K562 (cell line): ENCODE data around the gene SFMBT2. TPM values are rescaled to one million over a fixed set of nuclear protein-coding genes. Genes with fewer than 3 reads are reported as not detected.

Experiments
- ATAC-seq: fragments of 200-7000 bp; cut with Tn5 transposase; 3 replicates; pipeline ENCODE4 v1.9.1; 2020; ENCODE audit warnings: moderate library complexity
- BruUV-seq: library from RNA; stranded (reverse); fragments of 400-500 nt; replicated peaks from 2 replicates; lab custom pipeline; 2021; lab: Mats Ljungman, UMichigan
- CTCF ChIA-PET: fragments of 300-600 bp; formaldehyde crosslinking; extraction: SDS; loops from one replicate; lab custom pipeline; 2021; ENCODE audit warnings: low intra/inter-chr PET ratio; lab: Yijun Ruan, JAX
- POLR2A ChIA-PET: fragments of 300-600, 350-650 bp; sonication (Branson Sonifier 250); formaldehyde crosslinking; extraction: SDS; loops from one replicate; lab custom pipeline; 2021; ENCODE audit warnings: antibody characterized with exemption, inconsistent platforms; lab: Yijun Ruan, JAX
- DNase-seq, 4 experiments: peaks; one replicate each; pipeline versions ENCODE4 v3.0.0 to v3.0.0-alpha.2; 2011 to 2018; ENCODE audit warnings: low spot score in 3 of 4, mixed read lengths in 3 of 4; ENCODE audit errors: extremely low read depth in 1 of 4
- FAIRE-seq: peaks from 2 replicates; lab custom pipeline; 2011; peaks lifted over from hg19 to GRCh38; lab: Jason Lieb, UNC
- H2AFZ ChIP-seq: 2 replicates; pipeline ENCODE4 v1.6.0; 2011; ENCODE audit warnings: low read depth, low read length, control low read depth, inconsistent platforms
- H3K27ac ChIP-seq: fragments of 200-600 bp; 3 replicates; pipeline ENCODE4 v1.8.0; 2011; ENCODE audit warnings: low read depth, mild to moderate bottlenecking, control low read depth, inconsistent platforms, low read length, moderate library complexity, mixed read lengths; ENCODE audit errors: extremely low read depth
- H3K27me3 ChIP-seq, 2 experiments: fragments of 300-600 bp in 1 of 2; 2 replicates in 1 of 2; 3 replicates in 1 of 2; pipeline versions ENCODE4 v1.6.0 to v1.8.0; 2011; ENCODE audit warnings: inconsistent platforms in 2 of 2, low read length in 2 of 2, mild to moderate bottlenecking in 1 of 2, mixed read lengths in 1 of 2, moderate library complexity in 1 of 2; ENCODE audit not compliant: control insufficient read depth in 2 of 2, insufficient read depth in 2 of 2
- H3K36me3 ChIP-seq: fragments of 300-600 bp; 3 replicates; pipeline ENCODE4 v1.8.0; 2011; ENCODE audit warnings: mild to moderate bottlenecking, low read length, inconsistent platforms; ENCODE audit not compliant: control insufficient read depth, insufficient read depth
- H3K4me1 ChIP-seq, 2 experiments: fragments of 200-600 bp in 1 of 2; replicated peaks in 1 of 2; 2 replicates in 1 of 2; 3 replicates in 1 of 2; pipeline versions ENCODE4 v1.5.1 to v1.8.0; 2011; ENCODE audit warnings: inconsistent platforms in 2 of 2, low read length in 2 of 2, mild to moderate bottlenecking in 1 of 2, mixed read lengths in 1 of 2, moderate library complexity in 1 of 2; ENCODE audit not compliant: control insufficient read depth in 2 of 2, insufficient read depth in 2 of 2
- H3K4me2 ChIP-seq: 2 replicates; pipeline ENCODE4 v1.6.1; 2011; ENCODE audit warnings: low read length, control low read depth, inconsistent platforms, mixed read lengths; ENCODE audit not compliant: insufficient read depth
- H3K4me3 ChIP-seq: fragments of 200-600 bp; sonication (generic), shearing (Covaris generic); 2 replicates; pipeline ENCODE4 v1.5.1; 2016; ENCODE audit warnings: control low read depth, inconsistent platforms
- H3K79me2 ChIP-seq: fragments of 200-600 bp; 3 replicates; pipeline ENCODE4 v1.8.0; 2011; ENCODE audit warnings: low read length, inconsistent platforms; ENCODE audit not compliant: control insufficient read depth, insufficient read depth
- H3K9ac ChIP-seq, 2 experiments: 2 replicates each; pipeline versions ENCODE4 v1.6.0 to v1.6.1; 2011; ENCODE audit warnings: low read depth in 2 of 2, low read length in 2 of 2, control low read depth in 1 of 2, inconsistent platforms in 1 of 2, mild to moderate bottlenecking in 1 of 2, mixed read lengths in 1 of 2; ENCODE audit not compliant: insufficient read depth in 1 of 2
- H3K9me1 ChIP-seq: one replicate; pipeline ENCODE4 v1.6.0; 2011; ENCODE audit warnings: inconsistent platforms, mild to moderate bottlenecking, low read length, moderate library complexity; ENCODE audit not compliant: control insufficient read depth, insufficient read depth
- H3K9me3 ChIP-seq: replicated peaks from 2 replicates; pipeline ENCODE4 v1.5.1; 2011; ENCODE audit warnings: low read depth, low read length, inconsistent platforms; ENCODE audit not compliant: control insufficient read depth, insufficient read depth
- H4K20me1 ChIP-seq: replicated peaks from 2 replicates; pipeline ENCODE4 v1.6.1; 2011; ENCODE audit warnings: low read length, inconsistent platforms, mixed read lengths; ENCODE audit not compliant: control insufficient read depth, insufficient read depth
- GABPA ChIP-seq: fragments of 200-800 bp; sonication (Bioruptor generic); conservative IDR thresholded peaks from 2 replicates; pipeline ENCODE4 v1.6.1; 2016; ENCODE audit warnings: low read depth, missing genetic modification characterization, missing compliant biosample characterization
- HDAC1 ChIP-seq, 2 experiments: fragments of 450-650 bp; IDR thresholded peaks; 2 replicates each; pipeline ENCODE4 v1.6.1; 2016 to 2017; ENCODE audit warnings: inconsistent platforms in 1 of 2, mild to moderate bottlenecking in 1 of 2, moderate library complexity in 1 of 2
- NR2F6 ChIP-seq: fragments of 450-650 bp; formaldehyde crosslinking; IDR thresholded peaks from 2 replicates; pipeline ENCODE4 v1.4.0; 2020; ENCODE audit warnings: mild to moderate bottlenecking
- TARDBP ChIP-seq: fragments of 450-650 bp; IDR thresholded peaks from 2 replicates; pipeline ENCODE4 v1.6.1; 2016
- THRAP3 ChIP-seq: fragments of 450-650 bp; IDR thresholded peaks from 2 replicates; pipeline ENCODE4 v1.6.1; 2016; ENCODE audit warnings: mild to moderate bottlenecking, inconsistent platforms, borderline replicate concordance
- ZFP1 ChIP-seq: fragments of 450-650 bp; formaldehyde crosslinking; IDR thresholded peaks from 2 replicates; pipeline ENCODE4 v1.4.0; 2020; ENCODE audit warnings: mild to moderate bottlenecking, mixed read lengths
- ZMIZ1 ChIP-seq, 2 experiments: fragments of 150-350 bp in 1 of 2; IDR thresholded peaks; 2 replicates each; pipeline ENCODE4 v1.6.1; 2012 to 2016; ENCODE audit warnings: low read depth in 2 of 2, low read length in 2 of 2, mild to moderate bottlenecking in 1 of 2, moderate library complexity in 1 of 2
- ZNF449 ChIP-seq: fragments of 250-450 bp; sonication (Bioruptor Pico); IDR thresholded peaks from 2 replicates; pipeline ENCODE4 v1.8.0; 2022; ENCODE audit warnings: moderate library complexity, mild to moderate bottlenecking, inconsistent platforms
- ZNF584 ChIP-seq: fragments of 200-800 bp; sonication (Bioruptor generic); IDR thresholded peaks from 2 replicates; pipeline ENCODE4 v1.6.1; 2016; ENCODE audit warnings: low read depth, mild to moderate bottlenecking, missing genetic modification characterization, missing compliant biosample characterization
- ZNF778 ChIP-seq: fragments of 450-650 bp; formaldehyde crosslinking; IDR thresholded peaks from 2 replicates; pipeline ENCODE4 v1.4.0; 2020; ENCODE audit warnings: mild to moderate bottlenecking, moderate library complexity
- WGBS: fragments of 100-300 bp; shearing (Covaris generic); methylation state at CpG from one replicate; pipeline ENCODE4 v1.1.6; 2016; ENCODE audit warnings: low coverage, mixed read lengths; ENCODE audit not compliant: insufficient coverage; ENCODE audit errors: missing lambda C conversion rate; 5-methylcytosine and 5-hydroxymethylcytosine counted together
- in situ Hi-C: fragments of 300-500 bp; cut with MboI; formaldehyde crosslinking; loops from 4 replicates; pipeline ENCODE4 v1.15.0; 2018; ENCODE audit warnings: inconsistent platforms, mixed read lengths
- intact Hi-C: fragments of 100-400 bp; cut with micrococcal nuclease; formaldehyde crosslinking; loops from 2 replicates; pipeline ENCODE4 v1.14.2; 2022
- polyA plus RNA-seq, 8 experiments: library from polyadenylated mRNA; depleted of rRNA in 4 of 8; stranded (reverse) in 5 of 8; unstranded in 3 of 8; fragments of >200 nt; fragmentation: Nextera tagmentation in 2 of 8; fragmentation: Illumina TruSeq in 1 of 8; extraction: Ambion mirVana in 2 of 8; extraction: Trizol in 1 of 8; gene quantifications; 2 replicates each; pipeline versions ENCODE4 v1.2.1 to v1.2.3, GENCODE V29; 2011 to 2014; ENCODE audit warnings: inconsistent platforms in 1 of 8, missing spikeins in 1 of 8
- total RNA-seq, 7 experiments: library from RNA; depleted of rRNA in 6 of 7; stranded (reverse); fragments of >200 nt in 6 of 7; fragmentation: Illumina TruSeq in 2 of 7; extraction: Trizol in 2 of 7; gene quantifications; 2 replicates each; pipeline versions ENCODE4 v1.2.1 to v1.2.3, GENCODE V29; 2011 to 2021; ENCODE audit warnings: low replicate concordance in 1 of 7

SFMBT2 gene
- total and polyA plus RNA-seq, 9 of the 15 experiments (the other 6 are each of a cell fraction or from before 2014, with no cell fraction given): 1.2 to 13.6 (median 7.6) TPM

GRCh38 chr10:7423521-7423920, 12.7 kb upstream of the SFMBT2 start:
- H3K4me1 ChIP-seq: no peaks in the 10 kb centered on the region
- CTCF ChIA-PET: no interaction called here
- H2AFZ ChIP-seq: no peak overlapping the region
- no peak for DNase-seq
- POLR2A ChIA-PET: interaction anchor here (0.7 kb wide), 1 partner anchor 503 kb away, joined by 5 read pairs; no protein-coding TSS in a partner anchor
- BruUV-seq: no TSS peak
- no peaks in the 10 kb centered on the region for H3K36me3 ChIP-seq
- H3K9me3 ChIP-seq: no peaks in the 10 kb centered on the region
- H3K27ac ChIP-seq: no peak overlapping the region
- ATAC-seq: no peak
- H3K9ac ChIP-seq: no peak overlapping the region
- TF ChIP-seq ZNF778 (CRISPR knock-in tag) (no peak), THRAP3 (no peak), GABPA (no peak), NR2F6 (CRISPR knock-in tag) (no peak), HDAC1 (IDR thresholded peaks at IDR 0.05) (no peak), ZNF584 (no peak)
- H3K27me3 ChIP-seq: peaks cover 21 to 23% of the 10 kb centered on the region in 2 experiments
- intact Hi-C loops (loop anchor here (5.0 kb wide), 1 partner anchor 1001 kb away; no protein-coding TSS in a partner anchor), in situ Hi-C loops (loop anchor here (5.0 to 25.0 kb wide), 2 partner anchors 511 to 736 kb away; no protein-coding TSS in a partner anchor)
- no peaks in the 10 kb centered on the region for H3K79me2 ChIP-seq
- H3K4me3 ChIP-seq: no peak overlapping the region
- H3K9me1 ChIP-seq: no peaks in the 10 kb centered on the region
- WGBS: 1% methylated on average over 6 of the region's 6 CpGs
- no peak for FAIRE-seq
- H4K20me1 ChIP-seq: no peaks in the 10 kb centered on the region
- H3K4me2 ChIP-seq: no peak overlapping the region

- POLR2A ChIA-PET: interaction anchor here (0.6 to 0.7 kb wide), 2 partner anchors 11 to 21 kb away, joined by 3 read pairs; partner anchors contain the start of gene SFMBT2
- H3K4me3 ChIP-seq: no peak overlapping the region
- TF ChIP-seq ZNF449 (CRISPR knock-in tag) (no peak), ZMIZ1 (IDR thresholded peaks at IDR 0.05; ENCODE audit: low read depth in 2 of 2, low read length in 2 of 2) (no peak), TARDBP (no peak), ZFP1 (CRISPR knock-in tag) (no peak)
Observed at GRCh38 chr10:7421526-7421925, 10.7 kb upstream of the SFMBT2 start.

More at GRCh38 chr10:7421526-7421925, 10.7 kb upstream of the SFMBT2 start:
- no peaks in the 10 kb centered on the region for H3K9me1 ChIP-seq
- CTCF ChIA-PET: no interaction called here
- H2AFZ ChIP-seq: no peak overlapping the region
- no peak for ATAC-seq
- WGBS: 0% methylated on average over 1 of the region's 1 CpG
- no peak overlapping the region for H3K27ac ChIP-seq
- H3K9ac ChIP-seq: no peak overlapping the region
- no peaks in the 10 kb centered on the region for H3K4me1 ChIP-seq
- FAIRE-seq: no peak
- H3K9me3 ChIP-seq: no peaks in the 10 kb centered on the region
- peaks cover 21 to 23% of the 10 kb centered on the region in 2 experiments for H3K27me3 ChIP-seq
- no peaks in the 10 kb centered on the region for H4K20me1 ChIP-seq
- intact Hi-C loops: loop anchor here (5.0 kb wide), 1 partner anchor 999 kb away; no protein-coding TSS in a partner anchor
- DNase-seq: no peak
- no peaks in the 10 kb centered on the region for H3K79me2 ChIP-seq
- no peaks in the 10 kb centered on the region for H3K36me3 ChIP-seq
- in situ Hi-C loops: loop anchor here (5.0 to 25.0 kb wide), 2 partner anchors 509 to 734 kb away; no protein-coding TSS in a partner anchor
- H3K4me2 ChIP-seq: no peak overlapping the region
- BruUV-seq: no TSS peak
